Astrocyte (in vitro differentiated cells and primary cell): ENCODE results near the gene HLCS. TPM values are rescaled to one million over a fixed set of nuclear protein-coding genes. Genes with fewer than 3 reads are reported as not detected.

ENCODE experiments used
- DNase-seq: peaks from one replicate; pipeline ENCODE4 v3.0.0-alpha.2; 2010; ENCODE audit warnings: low read depth
- FAIRE-seq: peaks from 2 replicates; lab custom pipeline; 2011; peaks lifted over from hg19 to GRCh38; lab: Jason Lieb, UNC
- H2AFZ ChIP-seq: 2 replicates; pipeline ENCODE4 v1.6.0; 2012; ENCODE audit warnings: low read depth, low read length, inconsistent platforms
- H3K27ac ChIP-seq: 2 replicates; pipeline ENCODE4 v1.5.1; 2011; ENCODE audit warnings: low read depth, low read length, inconsistent platforms
- H3K27me3 ChIP-seq: 2 replicates; pipeline ENCODE4 v1.6.0; 2011; ENCODE audit warnings: low read length, inconsistent platforms; ENCODE audit not compliant: insufficient read depth
- H3K36me3 ChIP-seq: 2 replicates; pipeline ENCODE4 v1.5.1; 2011; ENCODE audit warnings: low read length, inconsistent platforms; ENCODE audit not compliant: insufficient read depth
- H3K4me1 ChIP-seq: 2 replicates; pipeline ENCODE4 v1.5.1; 2011; ENCODE audit warnings: low read length, inconsistent platforms; ENCODE audit not compliant: insufficient read depth
- H3K4me2 ChIP-seq: 2 replicates; pipeline ENCODE4 v1.6.0; 2012; ENCODE audit warnings: low read length, inconsistent platforms
- H3K4me3 ChIP-seq: 2 replicates; pipeline ENCODE4 v1.5.1; 2011; ENCODE audit warnings: low read depth, mild to moderate bottlenecking, low read length, inconsistent platforms; ENCODE audit not compliant: insufficient read depth
- H3K79me2 ChIP-seq: 2 replicates; pipeline ENCODE4 v1.6.0; 2012; ENCODE audit warnings: mild to moderate bottlenecking, low read length, inconsistent platforms; ENCODE audit not compliant: insufficient read depth
- H3K9ac ChIP-seq: 2 replicates; pipeline ENCODE4 v1.6.0; 2012; ENCODE audit warnings: mild to moderate bottlenecking, low read length, inconsistent platforms
- H3K9me3 ChIP-seq: 2 replicates; pipeline ENCODE4 v1.5.1; 2012; ENCODE audit warnings: low read depth, mild to moderate bottlenecking, low read length, inconsistent platforms; ENCODE audit not compliant: insufficient read depth
- H4K20me1 ChIP-seq: 2 replicates; pipeline ENCODE4 v1.6.0; 2012; ENCODE audit warnings: low read length, inconsistent platforms; ENCODE audit not compliant: insufficient read depth
- H3K27ac Mint-ChIP-seq: one replicate; pipeline ENCODE4 v1.8.0; 2021; ENCODE audit warnings: mild to moderate bottlenecking, mixed read lengths; ENCODE audit not compliant: unreplicated experiment
- H3K27me3 Mint-ChIP-seq: one replicate; pipeline ENCODE4 v1.8.0; 2021; ENCODE audit warnings: low read depth, mixed read lengths; ENCODE audit not compliant: unreplicated experiment
- H3K36me3 Mint-ChIP-seq: one replicate; pipeline ENCODE4 v1.8.0; 2021; ENCODE audit warnings: low read depth, mixed read lengths; ENCODE audit not compliant: unreplicated experiment
- H3K4me1 Mint-ChIP-seq: one replicate; pipeline ENCODE4 v1.8.0; 2021; ENCODE audit warnings: low read depth, mixed read lengths; ENCODE audit not compliant: unreplicated experiment
- H3K4me3 Mint-ChIP-seq: one replicate; pipeline ENCODE4 v1.8.0; 2021; ENCODE audit warnings: mild to moderate bottlenecking, moderate library complexity, mixed read lengths; ENCODE audit not compliant: unreplicated experiment
- H3K9me3 Mint-ChIP-seq: one replicate; pipeline ENCODE4 v1.8.0; 2021; ENCODE audit warnings: mild to moderate bottlenecking, mixed read lengths; ENCODE audit not compliant: unreplicated experiment
- CTCF ChIP-seq: IDR thresholded peaks from 2 replicates; pipeline ENCODE4 v1.5.1; 2011; ENCODE audit warnings: low read depth, mild to moderate bottlenecking, inconsistent platforms, low read length, moderate library complexity; ENCODE audit not compliant: insufficient read depth
- EZH2 ChIP-seq: IDR thresholded peaks from 2 replicates; pipeline ENCODE4 v1.6.1; 2012; ENCODE audit warnings: mild to moderate bottlenecking, low read length, inconsistent platforms; ENCODE audit not compliant: insufficient read depth
- total RNA-seq: library from RNA; stranded (reverse); gene quantifications from 2 replicates; pipeline ENCODE4 v1.2.1, GENCODE V29; 2021

Gene HLCS
- total RNA-seq, 1 donor from 2014 or later = 20.9 TPM

- no peaks in the 10 kb centered on the region for H3K27me3 Mint-ChIP-seq
- Histone ChIP-seq H3K4me3 (no peak overlapping the region), H3K27ac (no peak overlapping the region), H3K4me1 (no peaks in the 10 kb centered on the region), H3K79me2 (no peaks in the 10 kb centered on the region), H3K27me3 (no peaks in the 10 kb centered on the region), H3K4me2 (no peak overlapping the region), H2AFZ (no peak overlapping the region), H3K36me3 (no peaks in the 10 kb centered on the region), H3K9ac (no peak overlapping the region), H4K20me1 (no peaks in the 10 kb centered on the region), H3K9me3 (no peaks in the 10 kb centered on the region)
- peaks cover 18% of the 10 kb centered on the region for H3K36me3 Mint-ChIP-seq
- no peaks in the 10 kb centered on the region for H3K9me3 Mint-ChIP-seq
- FAIRE-seq = no peak
- H3K4me1 Mint-ChIP-seq = no peaks in the 10 kb centered on the region
- no peak for DNase-seq
- no peak for TF ChIP-seq CTCF
- no peak for TF ChIP-seq EZH2
- H3K27ac Mint-ChIP-seq = no peak overlapping the region
- no peak overlapping the region for H3K4me3 Mint-ChIP-seq
Observed at GRCh38 chr21:36761685-36762084, 204.8 kb downstream of the HLCS start.

GRCh38 chr21:36759348-36760083, 207.0 kb downstream of the HLCS start:
- no peak overlapping the region for H3K27ac Mint-ChIP-seq
- Histone ChIP-seq H3K4me3 (no peak overlapping the region), H3K36me3 (no peaks in the 10 kb centered on the region), H2AFZ (no peak overlapping the region), H3K27me3 (no peaks in the 10 kb centered on the region), H3K4me2 (no peak overlapping the region), H3K9ac (no peak overlapping the region), H3K79me2 (no peaks in the 10 kb centered on the region), H3K4me1 (peaks cover 4% of the 10 kb centered on the region), H4K20me1 (no peaks in the 10 kb centered on the region), H3K9me3 (no peaks in the 10 kb centered on the region), H3K27ac (no peak overlapping the region)
- H3K9me3 Mint-ChIP-seq = no peaks in the 10 kb centered on the region
- DNase-seq (no peak), FAIRE-seq (no peak)
- H3K4me1 Mint-ChIP-seq = no peaks in the 10 kb centered on the region
- no peak overlapping the region for H3K4me3 Mint-ChIP-seq
- no peaks in the 10 kb centered on the region for H3K27me3 Mint-ChIP-seq
- peaks cover 14% of the 10 kb centered on the region for H3K36me3 Mint-ChIP-seq
- TF ChIP-seq CTCF (no peak), EZH2 (no peak)

- Histone ChIP-seq H3K4me3 (no peak overlapping the region), H3K79me2 (no peaks in the 10 kb centered on the region), H4K20me1 (no peaks in the 10 kb centered on the region), H3K27ac (no peak overlapping the region), H3K27me3 (no peaks in the 10 kb centered on the region), H3K4me1 (peaks cover 24% of the 10 kb centered on the region), H3K9me3 (no peaks in the 10 kb centered on the region), H3K9ac (no peak overlapping the region), H3K36me3 (no peaks in the 10 kb centered on the region), H2AFZ (no peak overlapping the region), H3K4me2 (no peak overlapping the region)
- H3K27ac Mint-ChIP-seq = no peak overlapping the region
- H3K4me3 Mint-ChIP-seq = no peak overlapping the region
- TF ChIP-seq CTCF (no peak), EZH2 (no peak)
- no peaks in the 10 kb centered on the region for H3K9me3 Mint-ChIP-seq
- H3K4me1 Mint-ChIP-seq = peaks cover 17% of the 10 kb centered on the region
- peaks cover 8% of the 10 kb centered on the region for H3K36me3 Mint-ChIP-seq
- DNase-seq = no peak
- H3K27me3 Mint-ChIP-seq = no peaks in the 10 kb centered on the region
- FAIRE-seq = no peak
Observed at GRCh38 chr21:36757196-36757595, 209.3 kb downstream of the HLCS start.
